ENCODE results near the gene RSPH4A.
"Not testable (repeated sequence)": the region's sequence is repeated elsewhere in the genome, so short reads cannot be mapped to it uniquely, and the experiment has no call there.

RSPH4A gene

DNA sequence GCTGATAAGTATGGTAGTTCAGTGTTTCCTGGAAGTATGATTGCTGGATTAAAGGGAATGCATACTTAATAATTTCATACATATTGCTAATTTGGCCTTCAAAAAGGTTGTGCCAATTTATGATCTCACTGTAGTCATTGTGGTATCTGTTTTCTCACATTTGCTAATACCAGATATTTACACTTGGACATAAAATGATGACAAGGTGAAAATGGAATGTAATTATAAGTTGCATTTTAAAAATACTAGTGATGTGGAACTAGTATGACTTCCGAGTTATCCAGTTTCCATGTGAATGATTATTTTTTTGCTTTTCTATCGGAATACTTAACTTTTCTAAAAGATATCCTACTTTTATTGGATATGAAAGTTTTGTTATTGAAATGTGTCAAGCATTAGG, 29.5 kb upstream of the RSPH4A start:
- Histone ChIP-seq H3K27me3 (ENCODE audit: insufficient read depth, low read length, poor library complexity, severe bottlenecking) (no peaks in the 10 kb centered on the region), H3K4me2 (ENCODE audit: low read depth, low read length, poor library complexity, severe bottlenecking) (no peak overlapping the region), H4K20me1 (ENCODE audit: insufficient read depth, low read length, poor library complexity, severe bottlenecking) (no peaks in the 10 kb centered on the region), H3K79me2 (ENCODE audit: insufficient read depth, low read length) (no peaks in the 10 kb centered on the region), H3K4me1 (ENCODE audit: insufficient read depth, low read length, poor library complexity, severe bottlenecking) (no peaks in the 10 kb centered on the region), H3K9me3 (ENCODE audit: insufficient read depth, low read depth, low read length) (no peaks in the 10 kb centered on the region; the same call in 1 of the 2 replicates), H3K9ac (ENCODE audit: low read depth, low read length, poor library complexity, severe bottlenecking) (no peak overlapping the region), H3K4me3 (ENCODE audit: low read length, poor library complexity, severe bottlenecking) (no peak overlapping the region), H3K36me3 (ENCODE audit: insufficient read depth, low read length) (peaks cover 49% of the 10 kb centered on the region), H3K9me2 (replicated peaks; ENCODE audit: low read depth, low read length) (no peaks in the 10 kb centered on the region), H2AFZ (ENCODE audit: low read length) (no peak overlapping the region), H3F3A (ENCODE audit: low read depth) (no peaks in the 10 kb centered on the region)
- TF ChIP-seq, protein P1, sequence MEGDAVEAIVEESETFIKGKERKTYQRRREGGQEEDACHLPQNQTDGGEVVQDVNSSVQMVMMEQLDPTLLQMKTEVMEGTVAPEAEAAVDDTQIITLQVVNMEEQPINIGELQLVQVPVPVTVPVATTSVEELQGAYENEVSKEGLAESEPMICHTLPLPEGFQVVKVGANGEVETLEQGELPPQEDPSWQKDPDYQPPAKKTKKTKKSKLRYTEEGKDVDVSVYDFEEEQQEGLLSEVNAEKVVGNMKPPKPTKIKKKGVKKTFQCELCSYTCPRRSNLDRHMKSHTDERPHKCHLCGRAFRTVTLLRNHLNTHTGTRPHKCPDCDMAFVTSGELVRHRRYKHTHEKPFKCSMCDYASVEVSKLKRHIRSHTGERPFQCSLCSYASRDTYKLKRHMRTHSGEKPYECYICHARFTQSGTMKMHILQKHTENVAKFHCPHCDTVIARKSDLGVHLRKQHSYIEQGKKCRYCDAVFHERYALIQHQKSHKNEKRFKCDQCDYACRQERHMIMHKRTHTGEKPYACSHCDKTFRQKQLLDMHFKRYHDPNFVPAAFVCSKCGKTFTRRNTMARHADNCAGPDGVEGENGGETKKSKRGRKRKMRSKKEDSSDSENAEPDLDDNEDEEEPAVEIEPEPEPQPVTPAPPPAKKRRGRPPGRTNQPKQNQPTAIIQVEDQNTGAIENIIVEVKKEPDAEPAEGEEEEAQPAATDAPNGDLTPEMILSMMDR (conservative IDR thresholded peaks at IDR 0.05; ENCODE audit: low read length), result no peak
- no peak for TF ChIP-seq EZH2phosphoT487 (IDR thresholded peaks at IDR 0.05; ENCODE audit: borderline replicate concordance)

- Histone ChIP-seq H3F3A (ENCODE audit: low read depth) (no peaks in the 10 kb centered on the region), H3K9ac (ENCODE audit: low read depth, low read length, poor library complexity, severe bottlenecking) (no peak overlapping the region), H3K27me3 (ENCODE audit: insufficient read depth, low read length, poor library complexity, severe bottlenecking) (no peaks in the 10 kb centered on the region), H4K20me1 (ENCODE audit: insufficient read depth, low read length, poor library complexity, severe bottlenecking) (no peaks in the 10 kb centered on the region), H3K36me3 (ENCODE audit: insufficient read depth, low read length) (peaks cover 35% of the 10 kb centered on the region; the same call in 1 of the 2 replicates), H3K9me2 (replicated peaks; ENCODE audit: low read depth, low read length) (no peaks in the 10 kb centered on the region), H2AFZ (ENCODE audit: low read length) (no peak overlapping the region), H3K4me2 (ENCODE audit: low read depth, low read length, poor library complexity, severe bottlenecking) (no peak overlapping the region), H3K4me1 (ENCODE audit: insufficient read depth, low read length, poor library complexity, severe bottlenecking) (no peaks in the 10 kb centered on the region), H3K4me3 (ENCODE audit: low read length, poor library complexity, severe bottlenecking) (no peak overlapping the region), H3K9me3 (ENCODE audit: insufficient read depth, low read depth, low read length) (no peaks in the 10 kb centered on the region), H3K79me2 (ENCODE audit: insufficient read depth, low read length) (no peaks in the 10 kb centered on the region)
- no peak for TF ChIP-seq EZH2phosphoT487 (IDR thresholded peaks at IDR 0.05; ENCODE audit: borderline replicate concordance)
- TF ChIP-seq, protein P1 (conservative IDR thresholded peaks at IDR 0.05; ENCODE audit: low read length), result no peak
Measured at GRCh38 chr6:116595247-116595646, 21.0 kb upstream of the RSPH4A start.

DNA sequence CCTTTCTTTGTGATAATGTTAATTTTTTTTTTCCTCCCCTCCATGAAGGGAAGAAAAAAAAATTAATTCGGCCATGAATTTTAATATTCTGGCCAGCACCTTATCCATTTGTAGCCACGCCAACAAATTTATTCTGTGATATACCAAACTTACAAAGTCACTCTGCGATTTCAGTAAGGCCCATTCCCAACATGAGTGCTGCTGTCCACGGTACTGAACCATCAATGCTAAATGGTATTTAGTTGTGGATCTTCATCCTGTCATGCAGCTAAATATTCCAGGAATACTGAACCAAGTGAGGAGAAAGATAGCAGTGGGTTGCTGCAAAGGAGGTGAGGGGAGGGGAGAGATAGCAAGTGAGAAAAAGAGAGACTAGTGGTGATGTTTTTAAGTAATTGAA, 19.5 kb upstream of the RSPH4A start:
- no peaks in the 10 kb centered on the region for H3K79me2 ChIP-seq (ENCODE audit: insufficient read depth, low read length)
- H2AFZ ChIP-seq (ENCODE audit: low read length), result no peak overlapping the region
- no peaks in the 10 kb centered on the region for H3K27me3 ChIP-seq (ENCODE audit: insufficient read depth, low read length, poor library complexity, severe bottlenecking)
- no peak overlapping the region for H3K4me2 ChIP-seq (ENCODE audit: low read depth, low read length, poor library complexity, severe bottlenecking)
- H3F3A ChIP-seq (ENCODE audit: low read depth), result no peaks in the 10 kb centered on the region
- peaks cover 23% of the 10 kb centered on the region; the same call in 1 of the 2 replicates for H3K36me3 ChIP-seq (ENCODE audit: insufficient read depth, low read length)
- no peaks in the 10 kb centered on the region for H4K20me1 ChIP-seq (ENCODE audit: insufficient read depth, low read length, poor library complexity, severe bottlenecking)
- H3K9me2 ChIP-seq (replicated peaks; ENCODE audit: low read depth, low read length), result no peaks in the 10 kb centered on the region
- H3K4me1 ChIP-seq (ENCODE audit: insufficient read depth, low read length, poor library complexity, severe bottlenecking), result no peaks in the 10 kb centered on the region
- no peaks in the 10 kb centered on the region for H3K9me3 ChIP-seq (ENCODE audit: insufficient read depth, low read depth, low read length)
- no peak overlapping the region for H3K9ac ChIP-seq (ENCODE audit: low read depth, low read length, poor library complexity, severe bottlenecking)
- no peak overlapping the region for H3K4me3 ChIP-seq (ENCODE audit: low read length, poor library complexity, severe bottlenecking)
- TF ChIP-seq, protein P1 (conservative IDR thresholded peaks at IDR 0.05; ENCODE audit: low read length), result no peak
- no peak for TF ChIP-seq EZH2phosphoT487 (IDR thresholded peaks at IDR 0.05; ENCODE audit: borderline replicate concordance)

GRCh38 chr6:116603916-116604315, 12.4 kb upstream of the RSPH4A start:
- H3K9me2 ChIP-seq (replicated peaks; ENCODE audit: low read depth, low read length); H3F3A ChIP-seq (ENCODE audit: low read depth); H2AFZ ChIP-seq (ENCODE audit: low read length); H3K4me3 ChIP-seq (ENCODE audit: low read length, poor library complexity, severe bottlenecking); H3K9ac ChIP-seq (ENCODE audit: low read depth, low read length, poor library complexity, severe bottlenecking); H3K9me3 ChIP-seq (ENCODE audit: insufficient read depth, low read depth, low read length); H3K27me3 ChIP-seq (ENCODE audit: insufficient read depth, low read length, poor library complexity, severe bottlenecking); H3K4me1 ChIP-seq (ENCODE audit: insufficient read depth, low read length, poor library complexity, severe bottlenecking); H3K4me2 ChIP-seq (ENCODE audit: low read depth, low read length, poor library complexity, severe bottlenecking); H3K36me3 ChIP-seq (ENCODE audit: insufficient read depth, low read length); H4K20me1 ChIP-seq (ENCODE audit: insufficient read depth, low read length, poor library complexity, severe bottlenecking); H3K79me2 ChIP-seq (ENCODE audit: insufficient read depth, low read length): not testable (repeated sequence)

DNA sequence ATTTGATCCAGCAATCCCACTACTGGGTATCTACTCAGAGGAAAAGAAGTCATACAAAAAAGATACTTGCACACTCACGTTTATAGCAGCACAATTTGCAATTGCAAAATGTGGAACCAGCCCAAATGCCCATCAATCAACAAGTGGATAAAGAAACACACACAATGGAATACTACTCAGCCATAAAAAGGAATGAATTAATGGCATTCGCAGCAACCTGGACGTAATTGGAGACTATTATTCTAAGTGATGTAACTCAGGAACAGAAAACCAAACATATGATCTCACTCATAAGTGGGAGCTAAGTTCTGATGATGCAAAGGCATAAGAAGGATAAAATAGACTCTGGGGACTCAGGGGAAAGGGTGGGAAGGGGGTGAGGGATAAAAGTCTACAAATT, 11.4 kb upstream of the RSPH4A start:
- H3K27me3 ChIP-seq (ENCODE audit: insufficient read depth, low read length, poor library complexity, severe bottlenecking); H3K4me2 ChIP-seq (ENCODE audit: low read depth, low read length, poor library complexity, severe bottlenecking); H3F3A ChIP-seq (ENCODE audit: low read depth); H3K9me2 ChIP-seq (replicated peaks; ENCODE audit: low read depth, low read length); H2AFZ ChIP-seq (ENCODE audit: low read length); H3K79me2 ChIP-seq (ENCODE audit: insufficient read depth, low read length); H4K20me1 ChIP-seq (ENCODE audit: insufficient read depth, low read length, poor library complexity, severe bottlenecking); H3K4me1 ChIP-seq (ENCODE audit: insufficient read depth, low read length, poor library complexity, severe bottlenecking); H3K4me3 ChIP-seq (ENCODE audit: low read length, poor library complexity, severe bottlenecking); H3K9ac ChIP-seq (ENCODE audit: low read depth, low read length, poor library complexity, severe bottlenecking); H3K36me3 ChIP-seq (ENCODE audit: insufficient read depth, low read length); H3K9me3 ChIP-seq (ENCODE audit: insufficient read depth, low read depth, low read length): not testable (repeated sequence)

All from Loucy (cell line).